Measurements from ENCODE around the gene RASAL1. TPM values are rescaled to one million over a fixed set of nuclear protein-coding genes. Genes with fewer than 3 reads are reported as not detected.

RASAL1 gene
- total RNA-seq, 1 experiment from 2014 or later, result 16.0 TPM

DNA sequence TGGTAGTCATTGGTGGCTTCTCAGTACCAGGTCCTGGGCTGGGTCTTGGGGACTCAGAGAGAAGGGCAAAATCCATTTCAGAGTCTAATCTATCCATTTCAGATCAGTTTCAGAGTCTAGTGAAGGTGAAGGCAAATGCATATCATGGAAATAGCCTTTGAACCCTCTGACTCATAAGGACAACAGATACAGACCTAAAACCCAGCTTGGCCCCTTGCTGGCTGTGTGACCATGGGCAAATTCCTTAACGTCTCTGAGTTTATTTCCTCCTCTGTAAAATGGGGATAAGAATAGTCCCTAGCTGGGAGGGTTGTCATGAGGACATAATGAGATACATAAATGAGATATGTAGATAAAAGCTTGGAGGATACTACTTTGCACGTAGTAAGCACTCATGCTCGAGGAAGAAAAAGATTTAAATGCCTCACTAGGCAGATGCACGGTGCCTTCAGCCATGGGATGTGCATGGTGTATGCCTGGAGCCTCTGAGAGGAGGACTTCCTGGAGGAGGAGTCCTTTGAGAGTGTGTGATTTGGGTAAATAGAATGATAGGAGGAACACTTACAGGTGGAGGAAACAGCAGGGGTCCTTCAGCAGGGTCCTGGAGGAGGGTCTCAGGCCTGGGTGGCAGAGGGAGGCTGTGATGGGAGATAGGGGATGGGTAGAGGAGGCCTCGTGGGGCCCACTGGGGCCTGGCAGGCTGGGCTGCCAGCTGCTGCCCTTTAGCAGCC, 71.0 kb downstream of the RASAL1 start:
- CTCF ChIA-PET, result no interaction called here
- Histone ChIP-seq H3K79me2 (ENCODE audit: insufficient read depth, low read length) (no peaks in the 10 kb centered on the region), H3K36me3 (ENCODE audit: control insufficient read depth in 1 of 2, insufficient read depth in 2 of 2, low read length in 2 of 2) (no peaks in the 10 kb centered on the region), H3K4me2 (ENCODE audit: low read length) (no peak overlapping the region), H3K9ac (ENCODE audit: low read length) (no peak overlapping the region), H4K20me1 (ENCODE audit: insufficient read depth) (no peaks in the 10 kb centered on the region), H3K4me3 (replicated peaks in 1 of 2; ENCODE audit: low read depth in 1 of 2, low read length in 2 of 2) (no peak overlapping the region), H3K4me1 (ENCODE audit: control insufficient read depth in 1 of 2, insufficient read depth in 2 of 2, low read length in 2 of 2) (no peaks in the 10 kb centered on the region), H3K27ac (ENCODE audit: low read depth, low read length) (no peak overlapping the region), H2AFZ (ENCODE audit: low read depth, low read length, poor library complexity, severe bottlenecking) (no peak overlapping the region), H3K27me3 (ENCODE audit: insufficient read depth, low read length) (no peaks in the 10 kb centered on the region), H3K9me3 (ENCODE audit: control insufficient read depth in 1 of 2, insufficient read depth in 1 of 2, low read depth in 1 of 2, low read length in 2 of 2) (no peaks in the 10 kb centered on the region), H3K9me2 (ENCODE audit: insufficient read depth) (no peaks in the 10 kb centered on the region)
- POLR2A ChIA-PET, result no interaction called here
- DNase-seq (ENCODE audit: low read depth, low spot score) (no peak), ATAC-seq (no peak)
- RAD21 ChIA-PET (ENCODE audit: low non-redundant PET in 1 of 2, low total read pairs in 2 of 2, uncharacterized antibody in 2 of 2, unreplicated experiment in 2 of 2), result no interaction called here
- intact Hi-C loops (cut with micrococcal nuclease), result no loop called here
- no peak for TF ChIP-seq EGR1 (IDR thresholded peaks at IDR 0.05; ENCODE audit: low read depth)
- TF ChIP-seq MAX (IDR thresholded peaks at IDR 0.05), result no peak
- TF ChIP-seq POLR2A (IDR thresholded peaks at IDR 0.05; ENCODE audit: borderline replicate concordance, extremely low read depth, insufficient read depth, insufficient read length), result no peak
- TF ChIP-seq YY1 (IDR thresholded peaks at IDR 0.05; ENCODE audit: extremely low read depth, insufficient replicate concordance, low read depth, low read length), result no peak
- BruUV-seq (replicated peaks), result no TSS peak

GRCh38 chr12:113063396-113064350, 71.9 kb downstream of the RASAL1 start:
- TF ChIP-seq, protein P1, sequence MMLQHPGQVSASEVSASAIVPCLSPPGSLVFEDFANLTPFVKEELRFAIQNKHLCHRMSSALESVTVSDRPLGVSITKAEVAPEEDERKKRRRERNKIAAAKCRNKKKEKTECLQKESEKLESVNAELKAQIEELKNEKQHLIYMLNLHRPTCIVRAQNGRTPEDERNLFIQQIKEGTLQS (IDR thresholded peaks at IDR 0.05), result no peak
- TF ChIP-seq POLR2AphosphoS5 (IDR thresholded peaks at IDR 0.05; ENCODE audit: low read depth, low read length) (no peak), SP1 (IDR thresholded peaks at IDR 0.05; ENCODE audit: low read depth) (no peak), JUND (IDR thresholded peaks at IDR 0.05) (no peak), YY1 (IDR thresholded peaks at IDR 0.05; ENCODE audit: extremely low read depth, insufficient replicate concordance, low read depth, low read length) (no peak), POLR2A (IDR thresholded peaks at IDR 0.05; ENCODE audit: borderline replicate concordance, extremely low read depth, insufficient read depth, insufficient read length) (no peak)
- Histone ChIP-seq H3K4me3 (replicated peaks in 1 of 2; ENCODE audit: low read depth in 1 of 2, low read length in 2 of 2) (no peak overlapping the region), H3K36me3 (ENCODE audit: control insufficient read depth in 1 of 2, insufficient read depth in 2 of 2, low read length in 2 of 2) (no peaks in the 10 kb centered on the region), H3K4me2 (ENCODE audit: low read length) (no peak overlapping the region), H3K9me3 (ENCODE audit: control insufficient read depth in 1 of 2, insufficient read depth in 1 of 2, low read depth in 1 of 2, low read length in 2 of 2) (no peaks in the 10 kb centered on the region), H3K4me1 (ENCODE audit: control insufficient read depth in 1 of 2, insufficient read depth in 2 of 2, low read length in 2 of 2) (no peaks in the 10 kb centered on the region), H4K20me1 (ENCODE audit: insufficient read depth) (no peaks in the 10 kb centered on the region), H3K27ac (ENCODE audit: low read depth, low read length) (no peak overlapping the region), H3K27me3 (ENCODE audit: insufficient read depth, low read length) (no peaks in the 10 kb centered on the region), H3K9ac (ENCODE audit: low read length) (no peak overlapping the region), H3K79me2 (ENCODE audit: insufficient read depth, low read length) (no peaks in the 10 kb centered on the region), H2AFZ (ENCODE audit: low read depth, low read length, poor library complexity, severe bottlenecking) (no peak overlapping the region), H3K9me2 (ENCODE audit: insufficient read depth) (no peaks in the 10 kb centered on the region)
- CTCF ChIA-PET, result no interaction called here
- intact Hi-C loops (cut with micrococcal nuclease), result no loop called here
- no TSS peak for BruUV-seq (replicated peaks)
- RAD21 ChIA-PET (ENCODE audit: low non-redundant PET in 1 of 2, low total read pairs in 2 of 2, uncharacterized antibody in 2 of 2, unreplicated experiment in 2 of 2), result no interaction called here
- POLR2A ChIA-PET, result no interaction called here
- no peak for DNase-seq (ENCODE audit: low read depth, low spot score)
- no peak for ATAC-seq
